HG02571 (cell line): ENCODE results near the gene ARHGAP12.

Experiments used
- ATAC-seq: cut with Tn5 transposase; IDR thresholded peaks from one replicate; pipeline ENCODE4 v1.9.1; 2021; ENCODE audit warnings: mild to moderate bottlenecking, moderate library complexity; ENCODE audit not compliant: unreplicated experiment

ARHGAP12 gene

GRCh38 chr10:31883397-31883796 is 45.2 kb downstream of the ARHGAP12 start:
- no peak for ATAC-seq

DNA sequence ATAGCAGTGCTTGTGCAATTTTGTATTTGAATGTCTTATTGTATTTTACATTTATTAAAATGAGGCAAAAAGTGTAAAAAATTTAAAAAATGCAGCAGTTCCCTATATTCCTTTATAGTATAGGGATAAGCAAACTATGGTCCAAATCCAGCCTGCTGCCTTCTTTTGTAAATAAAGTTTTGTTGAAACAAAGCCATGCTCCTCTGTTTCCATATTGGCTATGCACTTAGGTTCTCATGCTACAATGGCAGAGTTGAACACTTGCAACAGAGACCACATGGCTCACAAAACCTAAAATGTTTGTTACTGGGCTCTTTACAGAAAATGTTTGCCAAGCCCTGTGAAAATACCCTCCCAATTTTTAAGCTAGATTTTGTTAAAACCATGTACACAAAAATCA is 50.1 kb downstream of the ARHGAP12 start:
- ATAC-seq, result no peak

DNA sequence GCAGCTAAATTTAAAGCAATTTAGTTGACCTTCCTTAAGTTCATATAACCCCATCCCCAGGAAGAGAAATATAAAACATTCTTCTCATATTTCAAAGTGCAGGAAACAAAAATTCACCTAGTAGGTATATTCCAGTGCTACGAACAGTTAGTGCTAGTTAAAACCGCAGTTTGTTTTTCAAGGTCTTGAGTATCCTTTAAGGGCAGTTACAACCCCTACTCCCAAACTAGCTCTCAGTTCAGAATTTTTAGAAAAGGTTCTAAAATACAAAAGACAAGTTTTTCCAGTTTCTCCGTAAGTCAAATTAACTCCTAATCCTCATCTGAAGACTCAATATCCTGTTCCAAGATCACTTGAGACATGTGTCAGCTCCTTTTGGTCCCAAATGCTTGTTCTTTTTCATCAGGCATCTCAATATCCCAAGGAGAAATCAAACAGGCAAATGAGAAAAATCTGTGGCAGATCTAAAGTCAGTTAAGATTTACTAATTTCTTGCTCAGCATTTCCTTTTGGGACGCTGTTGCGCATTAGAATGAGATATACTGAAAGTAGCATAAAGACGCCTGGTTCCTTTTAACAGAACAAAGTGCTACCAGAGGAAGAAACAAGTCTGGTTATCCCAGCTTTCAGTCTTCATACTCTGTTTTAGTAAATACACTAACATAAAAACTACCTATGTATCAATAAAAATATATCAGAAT is 51.8 kb downstream of the ARHGAP12 start:
- ATAC-seq, result no peak

DNA sequence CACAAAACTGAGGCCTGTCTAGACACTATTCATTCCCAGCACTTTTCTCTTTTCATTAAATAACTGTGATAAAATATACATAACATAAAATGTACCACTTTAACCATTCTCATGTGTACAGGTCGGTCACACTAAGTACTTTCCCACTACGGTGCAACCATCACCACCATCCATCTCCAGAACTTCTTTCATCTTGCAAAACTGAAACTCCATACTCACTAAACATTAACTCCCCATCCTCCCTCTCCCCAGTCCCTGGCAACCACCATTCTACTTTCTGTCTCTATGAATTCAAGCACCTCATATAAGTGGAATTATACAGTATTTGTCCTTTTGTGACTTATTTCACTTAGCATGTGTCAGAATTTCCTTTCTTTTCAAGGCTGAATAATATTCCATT is 53.0 kb downstream of the ARHGAP12 start:
- ATAC-seq, result no peak

GRCh38 chr10:31873724-31874123 is 54.9 kb downstream of the ARHGAP12 start:
- no peak for ATAC-seq

DNA sequence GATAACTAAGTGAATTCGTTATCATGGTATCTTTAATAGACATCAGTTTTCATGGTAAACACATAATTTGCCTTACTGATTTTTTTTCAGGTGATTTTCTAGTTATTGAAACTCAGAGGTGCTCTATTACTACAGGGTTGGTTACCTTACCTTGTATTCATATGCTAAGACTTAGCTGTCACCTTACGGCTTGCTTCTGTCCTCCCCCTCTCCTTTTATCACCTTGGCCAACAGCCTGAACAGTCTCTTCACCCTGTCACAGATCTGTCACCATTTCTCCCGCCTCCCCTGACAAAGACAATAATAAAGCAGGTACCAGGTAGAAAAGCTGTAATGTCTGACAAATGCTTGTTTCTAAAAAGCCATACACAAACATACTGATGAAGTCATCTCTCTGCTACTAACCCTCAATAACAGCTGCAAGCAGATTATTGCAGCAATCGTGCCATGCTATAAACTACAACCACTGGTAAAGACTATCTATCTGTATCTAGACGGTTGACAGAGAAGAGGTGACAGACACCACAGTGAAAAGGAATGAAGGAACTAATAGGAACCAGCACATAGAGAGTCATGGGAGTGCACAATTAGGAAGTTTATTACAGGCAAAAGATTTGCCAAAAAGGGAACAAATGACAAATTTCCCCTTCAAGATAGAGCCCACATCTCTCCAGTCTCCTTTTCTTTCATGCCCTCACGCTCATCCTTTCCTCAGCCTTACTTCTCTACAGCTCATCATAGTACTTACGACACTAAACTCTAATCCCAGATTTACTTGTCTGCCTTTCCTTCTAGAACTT is 57.2 kb downstream of the ARHGAP12 start:
- ATAC-seq, result no peak

GRCh38 chr10:31867646-31868045 is 61.0 kb downstream of the ARHGAP12 start:
- ATAC-seq, result no peak

GRCh38 chr10:31866118-31866670 is 62.4 kb downstream of the ARHGAP12 start:
- no peak for ATAC-seq

DNA sequence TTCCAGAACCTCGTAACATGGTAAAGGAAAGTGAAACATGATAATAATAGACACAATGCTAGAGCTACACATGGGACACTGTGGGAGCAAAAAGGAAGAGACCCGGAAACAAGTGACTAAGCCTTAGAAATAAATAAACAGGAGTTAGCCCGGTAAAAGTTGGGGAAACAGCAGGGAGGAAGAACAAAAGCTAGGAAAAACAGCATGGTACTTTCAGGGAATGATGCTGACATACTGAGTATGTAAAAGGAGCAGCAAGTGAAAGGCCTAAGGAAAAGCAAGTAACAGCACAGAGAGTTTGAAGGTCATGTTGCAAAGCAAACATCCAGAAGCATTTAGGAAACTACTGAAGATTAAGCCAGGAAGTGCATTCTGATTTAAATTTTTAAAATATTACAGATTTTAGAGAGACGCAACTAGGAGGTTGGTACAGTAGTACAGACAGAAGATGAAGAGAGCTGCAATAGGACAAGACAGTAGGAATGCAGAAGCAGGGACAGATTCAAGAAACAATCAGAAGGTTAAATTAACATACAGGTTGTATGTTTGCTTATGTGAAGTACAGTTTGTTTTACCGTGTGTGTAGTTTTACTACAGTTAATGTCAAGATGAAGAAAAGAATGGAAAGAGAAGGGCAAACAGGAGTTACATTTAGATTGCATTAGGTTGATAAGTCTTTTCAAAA is 63.7 kb downstream of the ARHGAP12 start:
- no peak for ATAC-seq

- no peak for ATAC-seq
These were observed 73.6 kb downstream of the ARHGAP12 start for GRCh38 chr10:31855033-31855432.

DNA sequence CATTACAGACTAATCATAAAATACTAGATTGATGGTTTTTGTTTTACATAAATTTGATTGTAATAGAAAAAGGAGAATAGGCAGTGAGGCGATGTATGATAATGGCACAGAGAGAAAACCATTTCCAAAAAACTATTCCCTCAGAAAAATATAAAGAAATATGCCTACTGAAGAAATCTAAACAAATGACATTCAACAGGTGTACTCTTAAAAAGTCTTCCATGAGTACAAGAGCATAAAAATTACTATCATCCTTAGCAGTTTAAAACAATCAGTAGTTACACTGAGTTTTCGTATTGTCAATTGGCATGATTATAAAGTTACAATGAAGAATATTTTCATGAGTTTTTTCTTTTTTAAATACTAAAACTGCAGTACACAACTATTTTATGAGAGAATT is 75.0 kb downstream of the ARHGAP12 start:
- ATAC-seq, result no peak

- ATAC-seq, result no peak
These were observed 77.4 kb downstream of the ARHGAP12 start for GRCh38 chr10:31851216-31851615.

DNA sequence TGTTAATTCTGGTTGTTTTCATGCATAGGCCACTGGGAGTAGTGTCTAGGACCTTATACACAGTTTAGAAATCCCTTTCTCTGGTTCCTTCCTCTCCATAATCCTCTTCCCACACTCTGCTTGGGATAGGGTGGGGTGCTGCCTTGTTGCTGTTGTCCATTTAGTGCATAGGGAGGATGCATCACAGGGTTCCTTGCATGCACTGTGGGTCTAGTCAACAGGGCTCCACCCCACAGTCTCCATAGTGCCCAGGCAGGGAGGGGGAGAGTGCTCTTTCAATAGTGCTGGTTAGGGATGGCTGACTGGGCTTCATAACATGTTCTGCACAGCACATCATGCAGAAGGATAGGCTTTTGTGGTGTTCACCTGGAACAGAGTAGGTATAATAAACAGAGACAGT is 81.1 kb downstream of the ARHGAP12 start:
- no peak for ATAC-seq

DNA sequence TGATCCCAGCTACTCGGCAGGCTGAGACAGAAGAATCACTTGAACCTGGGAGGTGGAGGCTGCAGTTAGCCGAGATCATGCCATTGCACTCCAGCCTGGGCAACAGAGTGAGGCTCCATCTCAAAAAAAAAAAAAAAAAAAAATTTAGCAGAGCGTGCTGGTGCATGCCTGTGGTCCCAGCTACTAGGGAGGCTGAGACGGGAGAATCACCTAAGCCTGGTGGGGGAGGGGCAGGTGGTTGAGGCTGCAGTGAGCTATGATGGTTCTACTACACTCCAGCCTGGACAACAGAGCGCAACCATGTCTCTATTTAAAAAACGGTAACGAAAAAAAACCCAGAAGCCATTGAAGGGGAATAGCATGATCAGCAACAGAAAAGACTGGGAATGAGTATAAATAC is 89.9 kb downstream of the ARHGAP12 start:
- no peak for ATAC-seq

DNA sequence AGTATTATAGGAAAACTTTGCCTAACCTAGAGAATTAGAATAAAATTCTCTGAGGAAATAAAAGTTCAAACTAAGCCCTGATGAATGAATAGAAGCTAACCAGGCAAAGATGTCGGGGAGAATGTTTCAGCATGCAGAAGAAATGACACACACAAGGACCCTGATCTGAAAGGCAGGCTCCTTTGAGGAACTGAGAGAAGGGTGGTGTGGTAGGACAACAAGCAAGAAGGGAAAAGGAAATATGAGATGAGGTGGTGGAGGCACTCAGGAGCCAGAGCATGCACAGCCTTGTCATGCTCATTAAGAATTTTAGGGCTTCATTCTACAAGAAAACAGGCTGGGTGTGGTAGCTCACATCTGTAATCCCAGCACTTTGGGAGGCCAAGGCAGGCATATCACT is 90.6 kb downstream of the ARHGAP12 start:
- ATAC-seq, result no peak

DNA sequence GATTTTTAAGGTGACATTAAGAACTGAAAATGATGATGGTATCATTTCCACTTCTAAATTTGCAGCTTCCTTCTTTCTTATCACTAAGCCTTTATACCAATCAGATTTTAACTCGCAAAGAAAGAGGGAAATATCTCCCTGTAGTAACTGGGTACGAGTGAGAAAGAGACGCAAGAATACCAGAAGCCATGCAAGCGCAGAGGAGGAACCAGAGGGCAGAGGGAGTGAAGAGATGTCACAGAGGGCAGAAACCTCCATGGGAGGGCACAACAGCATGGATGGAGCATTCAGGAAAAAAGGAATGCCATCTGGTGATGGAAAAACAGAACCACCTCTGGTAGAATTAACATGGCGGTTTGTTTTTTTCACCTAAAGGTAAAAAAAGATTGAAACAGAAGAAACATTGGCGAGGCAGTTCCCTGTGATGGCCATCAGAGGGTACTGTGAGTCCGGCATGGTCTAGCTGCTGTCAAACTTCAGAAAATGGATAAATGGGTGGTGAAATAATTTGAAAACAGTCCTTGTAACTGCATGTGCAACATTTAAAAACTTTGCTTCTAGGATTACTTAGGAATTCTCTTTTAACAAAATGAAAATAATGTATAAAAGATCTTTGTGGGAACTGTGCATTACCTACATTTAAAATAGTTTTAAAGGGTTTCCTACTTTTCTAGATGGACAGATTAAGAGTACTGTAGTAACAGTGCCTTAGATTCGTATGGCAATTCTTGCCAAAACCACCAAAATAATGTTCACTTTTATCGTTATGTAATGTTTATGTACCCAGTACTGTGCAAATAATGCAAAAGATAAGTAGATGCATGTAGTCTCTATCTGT is 91.8 kb downstream of the ARHGAP12 start:
- no peak for ATAC-seq

DNA sequence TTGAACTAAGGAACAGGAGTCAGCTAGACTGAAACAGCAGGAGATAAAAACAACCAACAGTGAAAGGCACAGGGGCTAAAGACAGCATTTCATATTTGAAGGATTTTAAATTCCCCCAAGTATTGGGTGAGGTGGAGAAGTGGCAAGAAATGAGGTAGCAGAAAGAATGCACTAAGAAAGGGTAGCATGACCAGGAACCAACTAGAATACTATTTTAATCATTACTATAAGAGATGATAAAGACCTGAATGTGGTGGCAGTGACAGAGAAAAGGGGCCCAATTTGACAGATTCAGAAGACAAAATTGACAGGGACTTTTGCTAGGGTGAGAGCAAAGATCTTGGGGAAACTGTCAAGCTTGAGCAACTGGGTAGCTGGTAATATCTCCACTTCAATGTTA is 94.9 kb downstream of the ARHGAP12 start:
- ATAC-seq, result no peak

- ATAC-seq, result no peak
These were observed 96.4 kb downstream of the ARHGAP12 start for GRCh38 chr10:31832261-31832660.

- no peak for ATAC-seq
These were observed 97.7 kb downstream of the ARHGAP12 start for GRCh38 chr10:31830887-31831286.

DNA sequence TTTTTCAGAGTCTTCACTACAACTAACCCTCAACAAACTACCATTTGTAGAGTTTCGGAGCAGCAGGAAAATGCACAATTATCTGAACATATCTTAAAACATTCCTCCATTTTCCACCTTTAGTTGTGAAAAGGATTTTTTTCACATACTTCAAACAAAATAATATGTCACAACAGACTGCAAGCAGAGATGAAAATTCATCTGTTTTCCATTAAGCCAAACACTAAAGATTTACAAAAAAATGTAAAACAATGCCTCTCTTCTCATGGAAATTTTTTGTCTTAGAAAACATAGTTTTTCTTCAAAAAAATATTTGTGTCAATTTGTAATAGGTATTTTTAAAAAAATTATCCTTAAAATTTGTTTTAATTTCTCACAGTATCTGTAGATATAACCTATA is 98.9 kb downstream of the ARHGAP12 start:
- no peak for ATAC-seq

DNA sequence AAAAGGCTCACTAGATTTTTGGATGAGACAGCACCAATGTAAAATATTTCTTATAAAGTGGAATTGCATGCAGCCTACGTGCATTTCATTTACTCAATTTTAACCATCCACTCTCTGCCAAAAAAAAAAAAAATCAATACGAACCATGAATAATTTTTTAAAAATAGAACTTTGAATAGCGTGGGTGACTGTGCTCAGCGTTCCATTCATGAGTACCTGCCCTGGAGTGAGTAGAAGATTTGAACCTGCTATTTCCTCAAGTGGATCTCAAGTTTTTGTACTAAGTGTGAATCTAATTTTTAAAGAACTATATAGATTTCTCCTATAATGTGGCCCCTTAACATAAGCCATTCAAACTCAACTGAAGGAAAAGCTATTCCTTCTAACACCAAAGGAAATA is 105.3 kb downstream of the ARHGAP12 start:
- ATAC-seq, result no peak
